Measurements from ENCODE around the gene ST8SIA6.
A peak's percentile ranks its signal among the peaks of the same experiment; 100 is the strongest.
"Not testable (repeated sequence)": the region's sequence is repeated elsewhere in the genome, so short reads cannot be mapped to it uniquely, and the experiment has no call there.

Gene ST8SIA6

GRCh38 chr10:17454161-17455014 is at the start of gene ST8SIA6:
ST8SIA6 (minus strand) TSS chr10:17454595; CDS start chr10:17454255, 340 bp downstream.
- DNase-seq (ENCODE audit: low spot score) = peak; percentile 78

- no peak for DNase-seq (ENCODE audit: low spot score)
These were observed 49.4 kb upstream of the ST8SIA6 start for GRCh38 chr10:17503795-17504194.

DNA sequence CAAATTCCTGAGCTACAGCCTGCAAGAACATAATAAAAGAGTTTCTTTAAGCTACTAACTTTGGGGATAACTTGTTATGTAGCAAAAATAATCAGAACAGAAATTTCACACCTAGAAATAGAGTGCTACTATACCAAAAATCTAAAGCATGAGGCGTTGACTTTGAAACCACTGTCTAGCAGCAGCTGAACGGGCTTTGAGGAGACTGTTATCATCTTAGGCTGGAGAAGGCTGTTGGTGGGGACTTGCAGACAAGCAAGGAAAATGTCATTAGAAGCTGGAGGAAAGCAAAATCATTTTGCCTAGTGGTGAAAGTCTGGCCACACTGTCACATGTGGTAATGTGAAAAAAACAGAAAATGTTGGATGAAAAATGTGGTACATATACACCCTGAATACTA is 48.4 kb upstream of the ST8SIA6 start:
- no peak for DNase-seq (ENCODE audit: low spot score)

GRCh38 chr10:17499014-17499413 is 44.6 kb upstream of the ST8SIA6 start:
- not testable (repeated sequence) for DNase-seq (ENCODE audit: low spot score)

DNA sequence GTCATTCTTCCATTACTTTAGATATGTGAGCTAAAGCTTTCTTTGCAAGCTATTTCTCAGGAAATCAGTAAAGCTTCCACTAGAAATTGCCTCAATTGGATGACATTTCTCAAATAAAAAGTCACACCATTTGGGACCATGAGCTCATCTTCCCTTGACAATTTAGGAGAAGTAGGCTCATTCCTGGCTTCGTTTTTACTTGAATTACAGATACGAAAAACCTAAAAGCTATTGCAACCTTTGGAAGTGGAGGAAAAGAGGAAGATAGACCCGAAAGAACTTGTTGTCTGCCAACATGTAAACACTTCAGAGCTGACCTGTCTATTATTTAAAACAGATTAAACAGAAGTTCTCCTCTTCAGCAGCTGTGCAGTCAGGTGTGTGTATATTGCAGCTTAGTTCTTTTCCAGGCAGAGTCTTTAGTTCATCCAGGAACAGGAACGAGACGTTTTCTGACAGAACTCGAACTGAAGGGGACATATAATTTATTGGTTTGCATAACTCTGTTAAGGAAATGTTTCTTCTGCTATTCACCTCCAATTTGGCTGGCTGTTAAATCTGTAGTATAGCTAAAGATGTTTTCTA is 43.1 kb upstream of the ST8SIA6 start:
- no peak for DNase-seq (ENCODE audit: low spot score)

GRCh38 chr10:17494626-17495260 is 40.3 kb upstream of the ST8SIA6 start:
- DNase-seq (ENCODE audit: low spot score) = no peak

- DNase-seq (ENCODE audit: low spot score) = no peak
These were observed 34.5 kb upstream of the ST8SIA6 start for GRCh38 chr10:17488848-17489247.

- no peak for DNase-seq (ENCODE audit: low spot score)
These were observed 28.7 kb upstream of the ST8SIA6 start for GRCh38 chr10:17483079-17483478.

DNA sequence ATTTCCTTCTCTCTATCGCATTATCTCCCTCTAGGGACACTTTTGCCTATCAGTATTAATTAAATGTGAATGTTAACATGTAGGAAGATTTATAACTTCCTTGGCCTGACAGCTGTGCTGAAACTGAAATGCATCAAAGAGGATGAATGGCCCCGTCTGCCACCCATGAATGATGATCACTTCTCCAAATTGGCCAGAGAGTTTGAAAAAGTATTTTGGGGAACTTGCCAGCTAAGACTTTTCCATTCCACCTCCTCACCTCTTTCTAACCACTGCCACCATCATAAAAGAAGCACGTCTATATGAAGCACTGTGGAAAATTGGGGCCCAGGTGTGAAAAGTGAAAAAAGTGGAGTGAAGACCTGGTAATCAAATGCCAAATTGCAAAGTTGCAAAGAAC is 25.4 kb upstream of the ST8SIA6 start:
- DNase-seq (ENCODE audit: low spot score) = no peak

DNA sequence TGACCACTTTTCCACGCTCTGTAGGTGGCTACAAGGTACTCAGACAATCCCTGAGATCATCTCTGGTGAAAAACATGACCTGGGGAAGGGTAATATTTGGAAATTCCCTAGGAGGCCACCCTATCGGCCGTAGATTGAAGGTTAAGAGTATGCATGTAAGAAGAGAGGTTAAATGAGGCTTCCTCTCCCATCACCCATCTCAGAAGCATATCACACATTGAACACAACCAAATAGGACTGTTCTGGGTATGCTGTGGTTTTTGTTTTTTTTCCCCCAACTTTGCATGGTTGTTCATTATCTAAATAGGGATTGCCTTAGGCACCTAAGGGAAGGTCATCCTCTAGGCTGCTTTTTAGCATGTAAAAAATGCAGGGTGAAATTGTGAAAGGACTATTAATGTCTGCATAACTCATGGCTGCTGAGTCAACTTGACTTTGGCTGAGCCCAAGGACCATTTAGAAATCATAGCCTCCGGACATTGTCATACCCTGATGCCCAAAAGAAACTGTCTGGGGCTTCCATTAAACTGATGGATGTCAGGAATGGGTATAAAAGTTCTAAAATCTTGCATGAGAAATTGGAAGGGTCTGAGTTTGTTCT is 24.7 kb upstream of the ST8SIA6 start:
- no peak for DNase-seq (ENCODE audit: low spot score)

- DNase-seq (ENCODE audit: low spot score) = no peak
These were observed 21.7 kb upstream of the ST8SIA6 start for GRCh38 chr10:17476073-17476472.

DNA sequence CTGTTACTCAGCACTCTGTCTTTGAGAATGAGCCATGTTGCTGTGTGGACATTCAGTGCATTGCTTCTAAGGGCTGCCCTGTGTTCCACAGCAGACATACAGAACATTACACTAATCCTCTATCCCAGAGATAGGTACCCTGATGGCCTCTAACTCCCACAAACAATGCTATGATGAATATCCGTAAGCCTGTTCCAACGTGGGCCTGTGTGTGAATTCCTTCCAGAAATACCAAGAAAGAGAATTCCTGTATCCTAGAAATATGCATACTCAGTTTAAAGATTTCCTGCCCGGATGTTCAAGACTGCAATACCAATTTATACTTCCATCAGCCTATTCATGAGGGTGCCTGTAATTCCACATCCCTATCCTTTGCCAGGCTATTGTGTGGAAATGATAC is 21.3 kb upstream of the ST8SIA6 start:
- DNase-seq (ENCODE audit: low spot score) = no peak

- DNase-seq (ENCODE audit: low spot score) = no peak
These were observed 20.4 kb upstream of the ST8SIA6 start for GRCh38 chr10:17474595-17475323.

- DNase-seq (ENCODE audit: low spot score) = no peak
These were observed 19.0 kb upstream of the ST8SIA6 start for GRCh38 chr10:17473228-17473950.

DNA sequence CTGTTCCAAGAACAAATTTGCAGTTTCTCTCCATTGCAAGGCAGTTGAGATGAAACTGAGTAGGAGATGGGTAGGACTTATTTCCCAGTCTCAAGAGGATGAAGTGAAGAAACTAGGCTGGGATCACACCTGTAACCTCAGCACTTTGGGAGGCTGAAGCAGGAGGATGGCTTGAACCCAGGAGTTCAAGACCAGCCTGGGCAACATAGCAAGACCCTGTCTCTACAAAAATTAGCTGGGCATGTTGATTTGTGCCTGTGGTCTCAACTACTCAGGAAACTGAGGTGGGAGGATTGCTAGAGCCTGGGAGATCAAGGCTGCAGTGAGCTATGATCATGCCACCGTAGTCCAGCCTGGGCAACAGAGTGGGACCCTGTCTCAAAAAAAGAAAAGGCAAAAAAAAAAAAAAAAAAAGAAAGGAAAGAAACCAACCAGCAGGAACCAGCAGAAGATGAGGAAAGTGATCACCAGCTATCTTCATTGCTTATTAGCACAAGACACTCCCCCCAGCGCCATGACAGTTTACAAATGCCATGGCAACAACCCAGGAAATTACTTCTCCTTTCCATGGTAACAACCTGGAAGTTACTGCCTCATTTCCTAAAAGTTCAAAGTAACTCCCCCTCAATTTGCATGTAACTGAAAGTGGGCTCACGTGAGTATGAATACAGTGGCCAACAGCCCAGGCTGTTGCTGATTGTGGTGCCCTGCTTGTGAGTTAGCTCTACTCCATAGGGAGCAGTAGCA is 18.3 kb upstream of the ST8SIA6 start:
- no peak for DNase-seq (ENCODE audit: low spot score)

DNA sequence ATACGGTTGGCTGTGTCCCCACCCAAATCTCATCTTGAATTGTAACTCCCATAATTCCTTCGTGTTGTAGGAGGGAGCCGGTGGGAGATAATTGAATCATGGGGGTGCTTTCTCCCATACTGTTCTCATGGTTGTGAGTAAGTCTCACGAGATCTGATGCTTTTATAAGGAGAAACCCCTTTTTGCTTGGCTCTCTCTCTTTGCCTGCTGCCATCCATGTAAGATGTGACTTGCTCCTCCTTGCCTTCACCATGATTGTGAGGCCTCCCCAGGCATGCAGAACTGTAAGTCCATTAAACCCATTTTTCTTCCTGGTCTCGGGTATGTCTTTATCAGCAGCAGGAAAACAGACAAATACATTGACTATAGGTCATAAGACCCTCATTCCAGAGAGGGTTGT is 15.9 kb upstream of the ST8SIA6 start:
- DNase-seq (ENCODE audit: low spot score) = no peak

- DNase-seq (ENCODE audit: low spot score) = no peak
These were observed 11.1 kb upstream of the ST8SIA6 start for GRCh38 chr10:17465328-17466125.

GRCh38 chr10:17464545-17464944 is 10.2 kb upstream of the ST8SIA6 start:
- DNase-seq (ENCODE audit: low spot score) = no peak

GRCh38 chr10:17460756-17461155 is 6.4 kb upstream of the ST8SIA6 start:
- no peak for DNase-seq (ENCODE audit: low spot score)

GRCh38 chr10:17457083-17457482 is 2.7 kb upstream of the ST8SIA6 start:
- no peak for DNase-seq (ENCODE audit: low spot score)
